OCI-LY1 (cell line): Measurements from ENCODE around the gene LENEP.

ENCODE experiments used
- H2AFZ ChIP-seq: fragments of 200-600 bp; sonication (generic), shearing (Covaris generic); 2 replicates; pipeline ENCODE4 v1.6.0; 2014; ENCODE audit warnings: antibody characterized with exemption, mild to moderate bottlenecking, low read length
- H3F3A ChIP-seq: fragments of 200-600 bp; sonication (generic), shearing (Covaris generic); 2 replicates; pipeline ENCODE4 v1.6.0; 2014; ENCODE audit warnings: mild to moderate bottlenecking, antibody characterized with exemption, low read length, moderate library complexity; ENCODE audit not compliant: insufficient read depth
- H3K27ac ChIP-seq: fragments of 200-600 bp; sonication (generic); 2 replicates; pipeline ENCODE4 v1.5.1; 2014; ENCODE audit warnings: low read length, mixed run types, mild to moderate bottlenecking, low read depth; ENCODE audit not compliant: poor library complexity, severe bottlenecking
- H3K27me3 ChIP-seq: fragments of 200-600 bp; sonication (generic); 2 replicates; pipeline ENCODE4 v1.6.0; 2014; ENCODE audit warnings: antibody characterized with exemption, mild to moderate bottlenecking, low read length, moderate library complexity; ENCODE audit not compliant: insufficient read depth
- H3K36me3 ChIP-seq: fragments of 200-600 bp; sonication (generic); 2 replicates; pipeline ENCODE4 v1.6.1; 2014; ENCODE audit warnings: mild to moderate bottlenecking, antibody characterized with exemption, low read length, moderate library complexity, mixed read lengths; ENCODE audit not compliant: insufficient read depth
- H3K4me1 ChIP-seq: fragments of 200-600 bp; sonication (generic); 2 replicates; pipeline ENCODE4 v1.5.1; 2014; ENCODE audit warnings: mild to moderate bottlenecking, low read length, moderate library complexity; ENCODE audit not compliant: insufficient read depth, severe bottlenecking
- H3K4me2 ChIP-seq: fragments of 200-600 bp; sonication (generic), shearing (Covaris generic); 2 replicates; pipeline ENCODE4 v1.6.1; 2014; ENCODE audit warnings: low read length
- H3K4me3 ChIP-seq: fragments of 200-600 bp; sonication (generic); 2 replicates; pipeline ENCODE4 v1.5.1; 2014; ENCODE audit warnings: low read length, low read depth, mild to moderate bottlenecking, mixed read lengths; ENCODE audit not compliant: poor library complexity, severe bottlenecking
- H3K79me2 ChIP-seq: fragments of 200-600 bp; shearing (Covaris generic); 2 replicates; pipeline ENCODE4 v1.6.1; 2016; ENCODE audit warnings: mixed run types, low read length, mixed read lengths; ENCODE audit not compliant: insufficient read depth
- H3K9ac ChIP-seq: fragments of 200-600 bp; sonication (generic), shearing (Covaris generic); 2 replicates; pipeline ENCODE4 v1.6.1; 2014; ENCODE audit warnings: mild to moderate bottlenecking, low read length, mixed read lengths
- H3K9me2 ChIP-seq: fragments of 200-600 bp; sonication (generic), shearing (Covaris generic); 2 replicates; pipeline ENCODE4 v1.6.1; 2014; ENCODE audit warnings: low read depth, mild to moderate bottlenecking, low read length, mixed read lengths
- H3K9me3 ChIP-seq: fragments of 200-600 bp; shearing (Covaris generic); 2 replicates; pipeline ENCODE4 v1.6.1; 2014; ENCODE audit warnings: low read length, mixed read lengths
- H4K20me1 ChIP-seq: fragments of 200-600 bp; sonication (generic), shearing (Covaris generic); 2 replicates; pipeline ENCODE4 v1.6.0; 2016; ENCODE audit warnings: mild to moderate bottlenecking, low read length; ENCODE audit not compliant: insufficient read depth
- CTCF ChIP-seq: fragments of 200-600 bp; sonication (generic), shearing (Covaris generic); IDR thresholded peaks from 2 replicates; pipeline ENCODE4 v1.5.1; 2017; ENCODE audit warnings: mild to moderate bottlenecking, antibody characterized with exemption, low read length, moderate library complexity, mixed read lengths
- EZH2 ChIP-seq: fragments of 200-600 bp; sonication (generic), shearing (Covaris generic); IDR thresholded peaks from 2 replicates; pipeline ENCODE4 v1.8.0; 2017; ENCODE audit warnings: borderline replicate concordance, mixed run types, mild to moderate bottlenecking, antibody characterized with exemption, low read length, moderate library complexity, mixed read lengths

Gene LENEP

GRCh38 chr1:155004352-155005075, 11.1 kb downstream of the LENEP start:
- H3K79me2 ChIP-seq, result no peaks in the 10 kb centered on the region
- no peaks in the 10 kb centered on the region for H3K36me3 ChIP-seq
- H3K4me3 ChIP-seq, result peak overlapping the region; percentile 90
- H3K9ac ChIP-seq, result peak overlapping the region; percentile 93; the same call in 1 of the 2 replicates
- peaks cover 40% of the 10 kb centered on the region for H3K4me1 ChIP-seq
- no peaks in the 10 kb centered on the region for H3K9me2 ChIP-seq
- H4K20me1 ChIP-seq, result no peaks in the 10 kb centered on the region
- H3K27ac ChIP-seq, result peak overlapping the region; percentile 69
- H3K9me3 ChIP-seq, result no peaks in the 10 kb centered on the region
- no peak for TF ChIP-seq EZH2
- TF ChIP-seq CTCF, result no peak
- peaks cover 4% of the 10 kb centered on the region; the same call in 1 of the 2 replicates for H3F3A ChIP-seq
- H2AFZ ChIP-seq, result no peak overlapping the region
- H3K27me3 ChIP-seq, result no peaks in the 10 kb centered on the region
- H3K4me2 ChIP-seq, result peak overlapping the region; percentile 99

- Histone ChIP-seq H3K4me1 (peaks cover 32% of the 10 kb centered on the region), H4K20me1 (no peaks in the 10 kb centered on the region), H3K4me3 (no peak overlapping the region), H2AFZ (no peak overlapping the region), H3K9me3 (no peaks in the 10 kb centered on the region), H3K9ac (no peak overlapping the region), H3K79me2 (no peaks in the 10 kb centered on the region), H3K27ac (peak overlapping the region; percentile 69), H3K36me3 (no peaks in the 10 kb centered on the region), H3K4me2 (peak overlapping the region; percentile 99; the same call in 1 of the 2 replicates), H3K27me3 (no peaks in the 10 kb centered on the region), H3F3A (peaks cover 4% of the 10 kb centered on the region; the same call in 1 of the 2 replicates), H3K9me2 (no peaks in the 10 kb centered on the region)
- TF ChIP-seq EZH2 (no peak), CTCF (no peak)
These were observed 12.0 kb downstream of the LENEP start for GRCh38 chr1:155005076-155006011.

GRCh38 chr1:155006601-155007101, 13.3 kb downstream of the LENEP start:
- H3K27ac ChIP-seq, result peak overlapping the region; percentile 69
- no peak overlapping the region for H3K9ac ChIP-seq
- no peak overlapping the region for H2AFZ ChIP-seq
- H3K9me2 ChIP-seq, result no peaks in the 10 kb centered on the region
- H3K4me3 ChIP-seq, result no peak overlapping the region
- H3K27me3 ChIP-seq, result no peaks in the 10 kb centered on the region
- peaks cover 32% of the 10 kb centered on the region for H3K4me1 ChIP-seq
- H3K36me3 ChIP-seq, result no peaks in the 10 kb centered on the region
- H3K4me2 ChIP-seq, result no peak overlapping the region
- peaks cover 4% of the 10 kb centered on the region; the same call in 1 of the 2 replicates for H3F3A ChIP-seq
- no peaks in the 10 kb centered on the region for H3K79me2 ChIP-seq
- TF ChIP-seq EZH2, result no peak
- TF ChIP-seq CTCF, result no peak
- H3K9me3 ChIP-seq, result no peaks in the 10 kb centered on the region
- no peaks in the 10 kb centered on the region for H4K20me1 ChIP-seq
